ENCODE measurements around the gene GNPDA2.

Gene GNPDA2

GRCh38 chr4:44726038-44726871 lies at the start of gene GNPDA2:
TSS of gene GNPDA2 (minus strand) at chr4:44726556. CDS start at chr4:44722207, 4,349 bp downstream.
- TF ChIP-seq CTCF (IDR thresholded peaks at IDR 0.05; ENCODE audit: control insufficient read depth, extremely low read depth, insufficient read depth) = peak; percentile 55
- peak; percentile 56 for DNase-seq (ENCODE audit: low read depth)
- H3K4me3 ChIP-seq (ENCODE audit: low read depth, low read length) = peak within 1 kb of the TSS; percentile 73

- H3K4me3 ChIP-seq (ENCODE audit: low read depth, low read length) = no peak overlapping the region
- DNase-seq (ENCODE audit: low read depth) = no peak
- no peak for TF ChIP-seq CTCF (IDR thresholded peaks at IDR 0.05; ENCODE audit: control insufficient read depth, extremely low read depth, insufficient read depth)
Measured at GRCh38 chr4:44772340-44772739, 46.0 kb upstream of the GNPDA2 start.

GRCh38 chr4:44771789-44772188 lies 45.4 kb upstream of the GNPDA2 start:
- no peak for DNase-seq (ENCODE audit: low read depth)
- TF ChIP-seq CTCF (IDR thresholded peaks at IDR 0.05; ENCODE audit: control insufficient read depth, extremely low read depth, insufficient read depth) = no peak
- no peak overlapping the region for H3K4me3 ChIP-seq (ENCODE audit: low read depth, low read length)

GRCh38 chr4:44766453-44766852 lies 40.1 kb upstream of the GNPDA2 start:
- H3K4me3 ChIP-seq (ENCODE audit: low read depth, low read length) = no peak overlapping the region
- no peak for TF ChIP-seq CTCF (IDR thresholded peaks at IDR 0.05; ENCODE audit: control insufficient read depth, extremely low read depth, insufficient read depth)
- no peak for DNase-seq (ENCODE audit: low read depth)

- no peak overlapping the region for H3K4me3 ChIP-seq (ENCODE audit: low read depth, low read length)
- no peak for DNase-seq (ENCODE audit: low read depth)
- TF ChIP-seq CTCF (IDR thresholded peaks at IDR 0.05; ENCODE audit: control insufficient read depth, extremely low read depth, insufficient read depth) = no peak
Measured at GRCh38 chr4:44765116-44765515, 38.8 kb upstream of the GNPDA2 start.

- H3K4me3 ChIP-seq (ENCODE audit: low read depth, low read length) = no peak overlapping the region
- TF ChIP-seq CTCF (IDR thresholded peaks at IDR 0.05; ENCODE audit: control insufficient read depth, extremely low read depth, insufficient read depth) = no peak
- no peak for DNase-seq (ENCODE audit: low read depth)
Measured at GRCh38 chr4:44761306-44761705, 35.0 kb upstream of the GNPDA2 start.

All from LNCaP clone FGC (cell line).